ENCODE measurements around the gene MAP2K1.

DNA sequence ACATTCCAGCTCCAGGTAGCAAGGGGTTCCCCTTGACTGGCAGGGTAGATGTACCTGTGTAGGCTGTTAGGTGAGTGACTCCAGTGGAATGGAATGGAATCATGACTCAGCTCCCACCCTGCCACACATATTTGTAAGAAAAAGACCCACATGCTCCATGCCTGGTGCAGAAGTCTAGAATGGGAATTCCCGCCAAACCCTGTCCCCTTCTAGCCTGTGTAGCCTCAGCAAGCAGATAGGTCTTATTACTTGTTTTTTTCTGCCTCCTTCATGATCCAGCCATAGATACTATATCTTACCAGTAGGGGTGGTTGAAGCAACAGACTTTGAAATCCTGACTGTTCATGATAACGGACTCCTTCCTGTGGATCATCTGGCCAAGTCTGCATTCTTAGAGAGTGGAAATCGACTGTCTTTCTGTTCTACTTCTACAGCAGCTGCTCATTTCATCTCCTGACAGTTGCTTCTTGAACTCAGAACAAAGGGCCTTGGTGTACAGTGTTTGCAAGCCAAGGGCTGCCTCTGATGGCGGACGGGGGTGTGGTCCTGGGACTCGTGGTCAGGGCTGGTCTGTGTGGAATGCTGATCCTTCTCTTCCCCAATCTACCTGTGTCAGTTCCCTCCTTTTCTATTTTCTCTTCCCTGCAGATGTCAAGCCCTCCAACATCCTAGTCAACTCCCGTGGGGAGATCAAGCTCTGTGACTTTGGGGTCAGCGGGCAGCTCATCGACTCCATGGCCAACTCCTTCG, 94.6 kb downstream of the MAP2K1 start:
- TF ChIP-seq, protein P1, sequence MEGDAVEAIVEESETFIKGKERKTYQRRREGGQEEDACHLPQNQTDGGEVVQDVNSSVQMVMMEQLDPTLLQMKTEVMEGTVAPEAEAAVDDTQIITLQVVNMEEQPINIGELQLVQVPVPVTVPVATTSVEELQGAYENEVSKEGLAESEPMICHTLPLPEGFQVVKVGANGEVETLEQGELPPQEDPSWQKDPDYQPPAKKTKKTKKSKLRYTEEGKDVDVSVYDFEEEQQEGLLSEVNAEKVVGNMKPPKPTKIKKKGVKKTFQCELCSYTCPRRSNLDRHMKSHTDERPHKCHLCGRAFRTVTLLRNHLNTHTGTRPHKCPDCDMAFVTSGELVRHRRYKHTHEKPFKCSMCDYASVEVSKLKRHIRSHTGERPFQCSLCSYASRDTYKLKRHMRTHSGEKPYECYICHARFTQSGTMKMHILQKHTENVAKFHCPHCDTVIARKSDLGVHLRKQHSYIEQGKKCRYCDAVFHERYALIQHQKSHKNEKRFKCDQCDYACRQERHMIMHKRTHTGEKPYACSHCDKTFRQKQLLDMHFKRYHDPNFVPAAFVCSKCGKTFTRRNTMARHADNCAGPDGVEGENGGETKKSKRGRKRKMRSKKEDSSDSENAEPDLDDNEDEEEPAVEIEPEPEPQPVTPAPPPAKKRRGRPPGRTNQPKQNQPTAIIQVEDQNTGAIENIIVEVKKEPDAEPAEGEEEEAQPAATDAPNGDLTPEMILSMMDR (IDR thresholded peaks at IDR 0.05): no peak
- TF ChIP-seq POLR2AphosphoS5 (IDR thresholded peaks at IDR 0.05): no peak
- TF ChIP-seq POLR2A (IDR thresholded peaks at IDR 0.05): no peak

Measured in breast epithelium (tissue), 3 donors.